ENCODE data around the gene UBASH3B. TPM values are rescaled to one million over a fixed set of nuclear protein-coding genes. Genes with fewer than 3 reads are reported as not detected.

The UBASH3B gene
- total RNA-seq, 1 donor from 2014 or later, result 6.6 TPM

DNA sequence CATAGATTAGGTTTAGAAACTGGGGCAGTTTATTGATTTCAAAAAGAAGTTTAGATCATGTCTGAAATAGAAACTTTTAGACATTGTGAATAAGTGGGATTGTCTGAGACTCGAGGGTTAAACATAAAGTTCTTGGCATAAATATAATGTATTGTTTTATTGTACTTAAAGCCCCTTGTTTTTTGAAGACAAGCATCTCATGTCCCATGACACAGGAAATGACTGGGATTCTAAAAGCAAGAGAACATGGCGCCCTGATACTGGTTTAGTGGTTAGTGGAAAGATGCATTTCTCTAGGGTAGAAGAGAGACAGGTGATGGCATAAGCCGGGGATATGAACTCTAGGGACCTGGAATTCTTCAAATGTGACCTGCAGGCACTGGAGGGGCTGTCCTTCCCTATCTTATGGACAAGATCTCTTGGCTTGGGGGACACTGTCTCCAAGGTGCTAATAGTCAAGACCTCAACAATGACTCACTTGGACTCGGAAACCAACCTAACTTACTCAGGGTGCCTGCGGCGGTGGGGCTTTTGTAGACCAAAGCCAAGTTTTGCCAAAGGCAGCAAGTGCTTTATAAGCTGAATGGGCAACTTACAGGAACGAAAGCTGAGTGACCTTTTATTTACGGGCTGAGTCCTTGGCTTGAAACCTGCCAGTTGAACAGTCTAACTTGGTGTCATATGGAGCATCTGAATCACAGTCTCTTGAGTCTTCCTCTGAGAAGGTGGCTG is 48.2 kb downstream of the UBASH3B start:
- Mint-ChIP-seq H3K36me3 (no peaks in the 10 kb centered on the region), H3K27ac (no peak overlapping the region), H3K9me3 (peaks cover 3% of the 10 kb centered on the region), H3K27me3 (ENCODE audit: low read depth) (no peaks in the 10 kb centered on the region), H3K4me3 (no peak overlapping the region), H3K4me1 (no peaks in the 10 kb centered on the region)
- no peak for DNase-seq (ENCODE audit: low spot score in 2 of 2, unreplicated experiment in 2 of 2)
- TF ChIP-seq, protein P1, sequence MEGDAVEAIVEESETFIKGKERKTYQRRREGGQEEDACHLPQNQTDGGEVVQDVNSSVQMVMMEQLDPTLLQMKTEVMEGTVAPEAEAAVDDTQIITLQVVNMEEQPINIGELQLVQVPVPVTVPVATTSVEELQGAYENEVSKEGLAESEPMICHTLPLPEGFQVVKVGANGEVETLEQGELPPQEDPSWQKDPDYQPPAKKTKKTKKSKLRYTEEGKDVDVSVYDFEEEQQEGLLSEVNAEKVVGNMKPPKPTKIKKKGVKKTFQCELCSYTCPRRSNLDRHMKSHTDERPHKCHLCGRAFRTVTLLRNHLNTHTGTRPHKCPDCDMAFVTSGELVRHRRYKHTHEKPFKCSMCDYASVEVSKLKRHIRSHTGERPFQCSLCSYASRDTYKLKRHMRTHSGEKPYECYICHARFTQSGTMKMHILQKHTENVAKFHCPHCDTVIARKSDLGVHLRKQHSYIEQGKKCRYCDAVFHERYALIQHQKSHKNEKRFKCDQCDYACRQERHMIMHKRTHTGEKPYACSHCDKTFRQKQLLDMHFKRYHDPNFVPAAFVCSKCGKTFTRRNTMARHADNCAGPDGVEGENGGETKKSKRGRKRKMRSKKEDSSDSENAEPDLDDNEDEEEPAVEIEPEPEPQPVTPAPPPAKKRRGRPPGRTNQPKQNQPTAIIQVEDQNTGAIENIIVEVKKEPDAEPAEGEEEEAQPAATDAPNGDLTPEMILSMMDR (IDR thresholded peaks at IDR 0.05; ENCODE audit: unreplicated experiment), result no peak

DNA sequence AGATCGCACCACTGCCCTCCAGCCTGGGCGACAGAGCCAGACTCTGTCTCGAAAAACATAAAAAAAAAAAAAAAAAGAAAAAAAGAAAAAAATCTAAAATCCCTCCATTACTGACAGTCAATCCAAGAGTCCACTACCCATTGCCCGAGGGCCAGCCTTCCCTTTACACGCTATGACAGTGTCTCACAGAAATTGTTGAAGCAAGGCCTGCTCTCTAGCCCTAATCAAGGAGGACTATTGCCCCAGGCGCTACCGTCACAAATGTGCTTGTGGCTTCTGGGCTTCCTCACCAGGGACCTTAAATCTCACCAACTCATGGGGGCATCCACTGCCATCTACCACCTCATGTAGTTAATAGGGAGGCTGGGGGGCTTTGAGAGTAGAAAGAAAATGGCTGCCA is 49.9 kb downstream of the UBASH3B start:
- no peaks in the 10 kb centered on the region for H3K36me3 Mint-ChIP-seq
- DNase-seq (ENCODE audit: low spot score in 2 of 2, unreplicated experiment in 2 of 2), result no peak
- no peak overlapping the region for H3K27ac Mint-ChIP-seq
- no peaks in the 10 kb centered on the region for H3K27me3 Mint-ChIP-seq (ENCODE audit: low read depth)
- TF ChIP-seq, protein P1 (IDR thresholded peaks at IDR 0.05; ENCODE audit: unreplicated experiment), result no peak
- H3K4me3 Mint-ChIP-seq, result no peak overlapping the region
- H3K9me3 Mint-ChIP-seq, result peaks cover 3% of the 10 kb centered on the region
- H3K4me1 Mint-ChIP-seq, result no peaks in the 10 kb centered on the region

DNA sequence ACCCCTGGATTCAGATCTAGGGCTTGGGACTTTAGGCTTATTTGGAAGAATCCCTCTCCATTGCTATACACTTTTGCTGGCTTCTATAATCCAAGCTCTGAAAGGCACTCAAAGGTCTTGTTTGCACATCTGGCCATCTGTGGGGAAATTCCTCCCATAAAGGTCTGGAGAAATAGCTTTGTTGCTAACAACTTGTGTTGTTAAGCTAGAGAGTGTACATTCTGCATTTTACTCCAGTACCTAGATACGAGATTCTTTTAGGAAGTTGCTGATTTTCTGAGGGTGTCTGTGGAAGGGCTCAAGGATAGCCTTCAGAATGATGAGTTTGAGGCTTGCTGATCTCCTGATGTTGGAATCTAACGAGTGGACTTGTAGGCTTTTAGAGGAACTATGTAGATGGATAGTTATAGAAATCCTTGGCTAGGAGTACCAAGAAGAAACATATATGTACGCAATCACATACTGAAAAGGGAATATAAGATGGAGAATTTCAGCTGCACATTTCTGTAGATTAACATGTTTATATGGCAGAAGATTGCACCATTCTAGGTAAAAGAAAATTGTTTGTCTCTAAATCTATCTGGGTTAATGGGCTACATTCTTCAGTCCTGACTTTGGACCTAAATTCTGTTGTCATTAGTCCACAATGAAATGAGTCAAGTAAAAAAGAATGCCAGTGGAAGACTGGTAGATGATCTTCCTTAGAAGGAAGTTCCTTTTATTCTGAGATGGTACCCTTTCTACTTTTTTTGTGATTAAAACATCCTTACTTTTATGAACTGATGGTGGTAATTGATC is 51.0 kb downstream of the UBASH3B start:
- H3K4me1 Mint-ChIP-seq, result no peaks in the 10 kb centered on the region
- H3K9me3 Mint-ChIP-seq, result peaks cover 3% of the 10 kb centered on the region
- no peaks in the 10 kb centered on the region for H3K36me3 Mint-ChIP-seq
- TF ChIP-seq, protein P1 (IDR thresholded peaks at IDR 0.05; ENCODE audit: unreplicated experiment), result no peak
- DNase-seq (ENCODE audit: low spot score in 2 of 2, unreplicated experiment in 2 of 2), result no peak
- H3K27ac Mint-ChIP-seq, result no peak overlapping the region
- no peak overlapping the region for H3K4me3 Mint-ChIP-seq
- H3K27me3 Mint-ChIP-seq (ENCODE audit: low read depth), result no peaks in the 10 kb centered on the region

DNA sequence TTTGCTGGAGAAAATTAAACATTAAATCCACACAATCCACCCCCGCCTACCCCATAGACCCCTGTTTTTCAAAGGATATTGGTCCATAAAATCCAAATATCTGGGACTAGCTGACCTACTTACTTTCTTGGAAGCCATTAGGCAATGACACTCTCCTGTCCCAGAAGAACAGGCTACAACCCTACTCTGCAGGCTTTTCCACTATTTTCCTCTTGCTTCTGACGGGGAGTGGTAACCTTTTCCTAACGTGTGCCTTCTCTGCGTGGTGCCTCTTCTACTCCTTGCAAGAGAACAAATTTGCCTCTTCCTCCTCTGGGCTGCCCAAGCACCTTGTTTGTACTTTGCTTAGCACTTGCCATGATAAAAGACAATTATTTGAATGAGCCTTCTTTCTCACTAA is 51.6 kb downstream of the UBASH3B start:
- no peaks in the 10 kb centered on the region for H3K27me3 Mint-ChIP-seq (ENCODE audit: low read depth)
- H3K4me3 Mint-ChIP-seq, result no peak overlapping the region
- H3K9me3 Mint-ChIP-seq, result peaks cover 3% of the 10 kb centered on the region
- H3K27ac Mint-ChIP-seq, result no peak overlapping the region
- DNase-seq (ENCODE audit: low spot score in 2 of 2, unreplicated experiment in 2 of 2), result no peak
- no peaks in the 10 kb centered on the region for H3K36me3 Mint-ChIP-seq
- TF ChIP-seq, protein P1 (IDR thresholded peaks at IDR 0.05; ENCODE audit: unreplicated experiment), result no peak
- H3K4me1 Mint-ChIP-seq, result no peaks in the 10 kb centered on the region

DNA sequence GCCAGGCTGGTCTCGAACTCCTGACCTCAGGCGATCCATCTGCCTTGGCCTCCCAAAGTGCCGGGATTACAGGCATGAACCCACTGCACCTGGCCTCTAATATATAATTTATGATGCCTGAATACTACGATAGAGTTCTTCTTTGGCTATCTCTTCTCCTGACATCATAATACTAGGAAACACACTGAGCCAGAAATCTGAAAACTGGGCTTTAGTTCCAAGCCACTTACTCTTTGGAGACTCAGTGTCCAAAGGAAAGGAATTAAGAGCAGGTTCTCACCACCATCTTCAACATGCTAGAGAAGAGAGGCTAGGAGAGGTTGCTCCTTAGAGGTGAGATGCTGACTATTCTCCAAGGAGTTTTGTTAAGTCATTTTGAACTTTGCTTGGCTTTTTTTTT is 52.4 kb downstream of the UBASH3B start:
- TF ChIP-seq, protein P1 (IDR thresholded peaks at IDR 0.05; ENCODE audit: unreplicated experiment), result no peak
- Mint-ChIP-seq H3K27me3 (ENCODE audit: low read depth) (no peaks in the 10 kb centered on the region), H3K27ac (no peak overlapping the region), H3K4me3 (no peak overlapping the region), H3K9me3 (peaks cover 3% of the 10 kb centered on the region), H3K36me3 (no peaks in the 10 kb centered on the region), H3K4me1 (no peaks in the 10 kb centered on the region)
- DNase-seq (ENCODE audit: low spot score in 2 of 2, unreplicated experiment in 2 of 2), result no peak
